Heart left ventricle (tissue), 11 donors: ENCODE data around the gene SWT1. TPM values are rescaled to one million over a fixed set of nuclear protein-coding genes. Genes with fewer than 3 reads are reported as not detected.

Experiments used
- polyA plus RNA-seq, 2 donors: library from polyadenylated mRNA; stranded (reverse); fragments of 200-250 nt; gene quantifications; one replicate each; pipeline ENCODE4 v1.2.3, GENCODE V29; 2013
- total RNA-seq, 9 donors: library from RNA; depleted of rRNA in 2 of 9; stranded (reverse); fragments of >200 nt in 2 of 9; fragmentation: NEBNext Ultra II Directional in 3 of 9; extraction: Animal tissue kit (Norgen Biotek cat#: 25700) in 3 of 9; gene quantifications; one replicate each; pipeline versions ENCODE4 v1.1.0 to v1.2.4, GENCODE V29; 2016 to 2023
- donor health status: ischemic (EF 13 %, LVEDD 7.1; RV severe dilation, severe dysfunction).
- donor health status: healthy with polysubstance abuse.
- donor health status: DM: no; HTN: yes; CAD: no.
- donor health status: DM: no; HTN: no; CAD: no.
- donor health status: ischemic (EF 25% LVEDD 5.7; RV mildly dilated, moderate dysfunction).
- donor health status: healthy.
- donor health status: DM: yes; HTN: yes; CAD: no.
- donor health status: PGD.
- donor health status: nonischemic (EF 23%, LVEDD 6.1; RV moderate dilation, normal function).

SWT1 gene
- total and polyA plus RNA-seq, 11 donors: 1.7 to 8.5 (median 5.3) TPM

Other genes with a start within 250 kb of the SWT1 start
- 100 to 1,000 TPM; 223 to 609 (median 282) TPM for gene NIBAN1, start 182.7 kb upstream of the SWT1 start, total RNA-seq
- gene NIBAN1, start 182.7 kb upstream of the SWT1 start, polyA plus RNA-seq: 100 to 1,000 TPM in 1 of 2 donors, 10 to 100 TPM in 1; 86.0 to 132 TPM
- gene RNF2, start 111.6 kb upstream of the SWT1 start, total RNA-seq: 10 to 100 TPM; 10.6 to 18.6 (median 14.3) TPM
- 1 to 10 TPM; 2.7 to 7.2 TPM for gene RNF2, start 111.6 kb upstream of the SWT1 start, polyA plus RNA-seq
- 10 to 100 TPM; 21.6 to 42.3 (median 30.8) TPM for gene TRMT1L, start 214 bp upstream of the SWT1 start, total RNA-seq
- gene TRMT1L, start 214 bp upstream of the SWT1 start, polyA plus RNA-seq: 10 to 100 TPM in 1 of 2 donors, 1 to 10 TPM in 1; 8.4 to 13.8 TPM
- 10 to 100 TPM; 24.7 to 95.2 (median 60.6) TPM for gene IVNS1ABP, start 160.1 kb downstream of the SWT1 start, total RNA-seq
- gene IVNS1ABP, start 160.1 kb downstream of the SWT1 start, polyA plus RNA-seq: 10 to 100 TPM; 27.5 to 38.5 TPM